ENCODE data around the gene COL4A4.
A peak's percentile ranks its signal among the peaks of the same experiment; 100 is the strongest.
"Not testable (repeated sequence)": the region's sequence is repeated elsewhere in the genome, so short reads cannot be mapped to it uniquely, and the experiment has no call there.

COL4A4 gene

DNA sequence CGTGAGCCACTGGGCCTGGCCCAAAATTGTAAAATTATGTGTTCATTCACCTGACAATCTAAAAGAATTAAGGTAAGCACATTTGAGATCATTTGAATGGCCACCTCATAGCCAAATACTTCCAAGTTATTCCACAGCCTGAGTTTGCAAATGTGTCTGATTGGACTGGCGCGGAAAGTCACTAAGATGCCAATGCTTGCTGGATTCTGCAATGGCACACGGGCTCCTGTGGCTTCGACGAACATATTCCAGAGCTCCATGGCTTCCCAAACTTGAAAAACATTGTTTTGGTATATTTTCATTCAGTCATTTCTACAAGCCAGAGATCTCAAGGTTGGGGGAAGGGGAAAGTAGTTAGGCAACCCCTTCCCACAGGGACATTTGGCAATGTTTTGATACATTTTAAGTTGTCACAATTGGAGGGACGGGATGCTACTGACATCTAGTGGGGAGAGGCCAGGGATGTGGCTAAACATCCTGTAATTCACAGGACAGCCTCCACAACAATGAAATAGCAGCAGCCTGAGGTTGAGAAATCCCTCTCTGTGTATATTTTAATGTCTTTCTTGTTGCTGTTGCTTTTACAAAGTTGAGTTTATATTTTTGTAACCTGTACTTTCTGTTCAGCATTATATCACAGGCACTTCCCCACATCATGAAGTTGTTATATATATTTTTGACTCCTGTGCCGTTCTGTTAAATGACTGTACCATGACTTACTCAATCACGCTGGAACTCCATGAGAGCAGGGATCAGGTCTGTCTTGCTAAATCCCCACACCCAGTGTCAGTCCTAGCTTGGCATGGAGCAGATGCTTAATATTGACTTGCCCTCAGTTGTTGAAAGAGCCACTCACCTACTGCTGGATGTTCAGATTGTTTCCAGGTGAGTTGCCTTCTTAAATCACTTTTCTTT is 56.9 kb downstream of the COL4A4 start:
- DNase-seq, result peak; percentile 12

DNA sequence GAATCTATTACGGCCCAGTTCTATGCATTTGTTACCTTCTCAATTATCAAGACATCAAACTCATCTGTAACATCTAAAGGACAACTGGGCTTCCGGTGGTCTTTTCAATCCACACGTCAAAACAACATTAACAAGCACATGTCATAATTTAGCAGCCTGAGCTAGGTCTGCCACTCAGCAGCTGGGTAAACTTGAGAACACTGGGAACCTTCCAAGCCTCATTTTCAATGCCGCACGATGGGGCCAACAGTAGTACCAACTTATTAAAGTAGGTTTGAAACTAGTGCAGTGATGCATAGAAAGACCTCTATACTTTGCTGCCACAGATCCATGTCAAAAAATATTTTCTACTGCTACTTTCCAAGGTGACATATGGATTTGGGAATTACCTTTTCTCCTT is 60.4 kb downstream of the COL4A4 start:
- no peak for DNase-seq

- no peak for DNase-seq
These were observed 64.7 kb downstream of the COL4A4 start for GRCh38 chr2:227099340-227099739.

DNA sequence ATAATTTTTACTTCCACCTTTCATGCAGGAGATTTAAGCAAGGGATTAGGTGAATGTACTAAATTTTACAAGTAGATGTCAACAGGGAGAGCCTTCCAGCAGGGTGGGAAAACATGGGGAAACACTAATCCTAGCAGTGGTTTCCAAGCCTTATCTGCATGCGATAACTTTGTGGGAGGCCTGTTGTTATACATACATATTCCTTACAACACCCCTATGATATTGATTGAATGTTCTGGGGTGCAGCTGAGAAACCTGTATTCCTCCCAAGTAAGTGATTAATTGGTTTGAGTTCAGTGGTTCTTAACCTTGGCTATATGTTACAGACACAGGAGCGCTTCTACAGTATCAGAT is 65.9 kb downstream of the COL4A4 start:
- DNase-seq, result no peak

GRCh38 chr2:227097495-227098161 is 66.4 kb downstream of the COL4A4 start:
- DNase-seq, result no peak

- DNase-seq, result no peak
These were observed 68.7 kb downstream of the COL4A4 start for GRCh38 chr2:227095346-227095745.

DNA sequence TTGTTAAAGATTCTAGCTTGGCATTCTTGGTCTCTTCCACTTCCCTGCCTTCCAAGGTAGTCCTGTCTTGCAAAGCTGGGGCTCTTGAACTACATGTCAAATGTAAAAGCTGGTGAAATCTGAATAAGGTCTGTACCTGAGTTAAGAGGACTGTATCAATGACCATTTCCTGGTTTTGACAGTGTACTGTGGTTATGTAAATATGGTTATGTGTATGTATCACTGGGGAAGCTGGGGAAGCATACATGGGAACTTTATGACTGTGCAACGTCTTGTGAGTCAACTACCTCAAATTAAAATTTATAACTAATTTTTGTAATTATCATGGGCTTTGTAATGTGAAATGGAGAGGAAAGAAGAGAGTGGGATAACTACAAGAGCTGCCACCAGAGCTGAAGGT is 81.7 kb downstream of the COL4A4 start:
- DNase-seq, result no peak

DNA sequence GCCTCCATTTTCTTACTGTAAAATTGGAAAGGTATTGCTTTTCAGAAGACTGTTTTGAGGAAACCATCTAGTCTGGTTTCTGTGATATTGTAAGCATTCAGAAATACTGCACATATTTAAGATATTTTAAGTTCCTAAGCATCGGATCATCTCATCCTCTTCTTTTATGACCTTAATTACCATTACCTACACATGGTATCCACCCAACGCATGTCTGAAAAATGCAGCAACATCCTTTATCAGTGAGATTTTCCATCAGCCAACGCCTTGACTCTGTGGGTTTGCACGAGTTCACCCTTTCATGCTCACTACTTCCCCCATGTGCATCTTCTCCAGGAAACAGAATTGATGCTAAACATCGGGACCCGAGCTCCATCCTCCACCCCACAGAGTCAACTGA is 84.3 kb downstream of the COL4A4 start:
- DNase-seq, result no peak

GRCh38 chr2:227065065-227065464 is 98.9 kb downstream of the COL4A4 start:
- not testable (repeated sequence) for DNase-seq

DNA sequence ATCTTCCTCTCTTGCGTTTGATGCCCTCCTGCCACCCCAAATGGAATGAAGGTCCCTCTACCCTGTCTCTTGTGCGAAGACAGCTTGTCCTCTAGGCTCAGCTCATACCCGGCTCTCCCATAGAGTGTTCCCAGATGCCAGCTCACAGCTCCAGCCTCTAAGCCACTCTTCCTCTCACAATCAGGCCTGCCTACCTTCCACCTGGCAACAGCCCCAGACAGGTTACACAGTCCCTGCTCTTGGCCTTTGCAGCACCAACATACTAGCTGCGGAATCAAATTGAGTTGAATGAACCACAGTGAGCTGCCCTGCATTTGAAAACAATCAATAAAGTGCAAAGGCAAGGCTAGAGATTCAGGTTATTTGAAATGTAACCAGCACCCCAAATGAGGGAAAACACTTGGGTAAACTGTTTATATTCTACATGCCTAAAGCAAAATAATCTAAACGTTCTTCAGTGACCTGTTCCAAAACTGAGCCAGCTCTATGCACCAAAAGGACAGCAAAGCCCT is 105.1 kb downstream of the COL4A4 start:
- no peak for DNase-seq

- no peak for DNase-seq
These were observed 106.1 kb downstream of the COL4A4 start for GRCh38 chr2:227057743-227058447.

DNA sequence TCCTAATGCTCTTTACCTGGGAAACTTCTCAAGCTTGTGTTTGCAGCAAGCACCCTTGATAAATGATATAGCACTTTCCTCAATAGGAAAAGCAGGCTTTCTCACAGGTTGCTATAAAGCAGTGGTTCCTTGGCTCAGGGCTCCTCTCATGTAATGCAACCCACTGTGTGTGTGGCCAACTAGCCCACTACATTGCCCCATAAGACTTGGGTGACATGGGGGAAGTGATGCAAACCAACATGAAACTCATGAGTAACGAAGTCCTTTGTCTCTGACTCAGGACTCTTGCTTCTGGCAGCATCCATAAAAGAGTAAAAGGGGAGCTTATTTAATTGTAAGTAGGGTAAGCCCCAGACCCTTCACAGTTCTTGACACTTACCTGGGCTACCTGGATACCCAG is 106.9 kb downstream of the COL4A4 start:
- DNase-seq, result no peak

- DNase-seq, result no peak
These were observed 110.0 kb downstream of the COL4A4 start for GRCh38 chr2:227054006-227054405.

DNA sequence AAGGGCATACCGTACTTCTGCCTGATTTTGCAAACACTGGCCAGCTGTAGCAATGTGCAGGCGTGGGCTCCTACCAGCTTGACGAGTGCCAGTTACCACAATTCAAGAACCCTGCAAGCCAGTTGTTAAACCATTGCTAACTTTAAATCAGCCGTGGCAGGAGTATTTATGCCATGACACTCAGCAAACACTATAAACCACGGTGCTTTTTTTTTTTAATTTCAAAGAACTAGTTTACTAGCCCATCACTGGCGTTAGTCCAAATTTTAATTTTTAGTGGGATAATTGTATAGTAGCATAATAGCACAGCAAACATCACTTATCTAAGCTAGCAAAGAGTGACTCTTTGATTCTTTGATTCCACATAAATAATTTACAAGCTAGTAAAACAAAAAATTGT is 111.1 kb downstream of the COL4A4 start:
- peak; percentile 90 for DNase-seq

- DNase-seq, result no peak
These were observed 120.0 kb downstream of the COL4A4 start for GRCh38 chr2:227043981-227044380.

- DNase-seq, result no peak
These were observed 125.3 kb downstream of the COL4A4 start for GRCh38 chr2:227038550-227039189.

DNA sequence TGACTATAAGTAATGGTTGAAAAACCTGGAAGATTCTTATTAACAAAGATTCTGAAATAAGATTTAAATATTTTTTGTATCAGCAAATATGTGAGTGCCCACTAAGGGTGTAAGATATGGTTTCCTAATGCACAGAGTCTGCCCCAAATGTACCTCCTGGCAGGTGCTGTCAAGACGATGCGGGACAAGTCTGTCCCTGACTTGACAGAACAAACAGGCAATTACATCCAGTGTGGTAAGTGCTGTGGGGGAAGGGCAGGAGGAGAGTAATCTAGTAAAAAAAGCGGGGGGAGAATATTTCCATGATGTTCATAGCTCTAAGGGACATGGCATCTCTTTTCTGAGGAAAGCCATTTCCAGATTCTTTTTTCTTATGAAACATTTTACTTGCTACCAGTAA is 127.5 kb downstream of the COL4A4 start:
- DNase-seq, result peak; percentile 55

GRCh38 chr2:227035711-227036367 is 128.2 kb downstream of the COL4A4 start:
- no peak for DNase-seq

DNA sequence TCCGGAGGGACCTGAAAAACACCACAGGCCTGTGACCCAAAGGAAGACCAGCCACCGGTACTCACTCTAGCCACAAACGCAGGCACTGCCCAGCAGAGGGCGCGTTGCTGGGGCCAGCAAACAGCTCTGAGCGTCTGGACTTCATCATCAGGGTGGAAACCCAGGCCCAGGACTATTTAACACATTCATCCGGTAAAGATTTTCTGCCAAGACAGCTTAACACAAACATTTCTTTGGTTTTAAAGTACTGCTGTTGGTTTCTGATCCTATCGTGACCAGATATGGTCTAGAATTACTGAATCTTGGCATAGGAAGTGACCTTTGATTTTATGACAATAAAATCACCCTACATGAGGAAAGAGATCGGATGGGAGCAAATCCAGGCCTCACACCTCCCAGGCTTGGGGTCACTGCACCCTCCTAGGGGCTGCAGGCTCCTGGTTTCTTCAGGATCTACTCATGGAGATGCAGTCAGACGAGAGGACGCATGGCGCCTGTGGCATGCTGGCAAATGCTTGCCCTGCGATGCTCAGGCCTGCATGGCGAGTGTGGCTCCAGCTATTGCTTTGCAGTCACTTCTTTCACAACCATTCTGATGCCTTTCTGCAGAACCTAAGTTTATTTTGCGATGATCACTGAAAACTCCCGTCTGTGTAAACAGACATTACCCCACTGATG is 130.4 kb downstream of the COL4A4 start:
- DNase-seq, result no peak

GRCh38 chr2:227031379-227031778 is 132.6 kb downstream of the COL4A4 start:
- no peak for DNase-seq

GRCh38 chr2:227030789-227031188 is 133.2 kb downstream of the COL4A4 start:
- no peak for DNase-seq
